Measurements from ENCODE around the gene TEK.
"Not testable (repeated sequence)": the region's sequence is repeated elsewhere in the genome, so short reads cannot be mapped to it uniquely, and the experiment has no call there.

TEK gene

DNA sequence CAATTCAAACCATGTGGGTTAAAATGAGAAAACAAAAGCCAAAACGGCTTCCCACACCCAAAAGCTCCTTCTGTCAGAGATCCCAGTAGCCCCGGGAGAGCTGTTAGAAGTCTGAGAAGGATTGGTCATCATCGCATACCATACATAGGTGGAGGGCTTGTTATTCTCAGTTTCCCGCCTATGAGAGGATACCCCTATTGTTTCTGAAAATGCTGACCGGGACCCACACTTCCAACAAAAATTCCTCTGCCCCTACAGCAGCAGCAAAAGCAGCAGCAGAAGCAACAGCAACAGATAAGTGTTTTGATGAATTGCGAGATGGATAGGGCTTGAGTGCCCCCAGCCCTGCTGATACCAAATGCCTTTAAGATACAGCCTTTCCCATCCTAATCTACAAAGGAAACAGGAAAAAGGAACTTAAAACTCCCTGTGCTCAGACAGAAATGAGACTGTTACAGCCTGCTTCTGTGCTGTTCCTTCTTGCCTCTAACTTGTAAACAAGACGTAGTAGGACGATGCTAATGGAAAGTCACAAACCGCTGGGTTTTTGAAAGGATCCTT lies at the start of gene TEK:
TSS of gene TEK (plus strand) at position 245 of the 561 bp plus-strand sequence. CDS start 366 bp downstream, outside the sequence.
- no peak for DNase-seq (ENCODE audit: low read depth in 4 of 4, low spot score in 1 of 4)

GRCh38 chr9:27059412-27059811 lies 49.6 kb upstream of the TEK start:
- no peak for DNase-seq (ENCODE audit: low read depth in 4 of 4, low spot score in 1 of 4)

GRCh38 chr9:27059907-27060306 lies 49.1 kb upstream of the TEK start:
- DNase-seq (ENCODE audit: low read depth in 4 of 4, low spot score in 1 of 4): no peak

- DNase-seq (ENCODE audit: low read depth in 4 of 4, low spot score in 1 of 4): no peak
Observed at GRCh38 chr9:27065288-27065687, 43.7 kb upstream of the TEK start.

DNA sequence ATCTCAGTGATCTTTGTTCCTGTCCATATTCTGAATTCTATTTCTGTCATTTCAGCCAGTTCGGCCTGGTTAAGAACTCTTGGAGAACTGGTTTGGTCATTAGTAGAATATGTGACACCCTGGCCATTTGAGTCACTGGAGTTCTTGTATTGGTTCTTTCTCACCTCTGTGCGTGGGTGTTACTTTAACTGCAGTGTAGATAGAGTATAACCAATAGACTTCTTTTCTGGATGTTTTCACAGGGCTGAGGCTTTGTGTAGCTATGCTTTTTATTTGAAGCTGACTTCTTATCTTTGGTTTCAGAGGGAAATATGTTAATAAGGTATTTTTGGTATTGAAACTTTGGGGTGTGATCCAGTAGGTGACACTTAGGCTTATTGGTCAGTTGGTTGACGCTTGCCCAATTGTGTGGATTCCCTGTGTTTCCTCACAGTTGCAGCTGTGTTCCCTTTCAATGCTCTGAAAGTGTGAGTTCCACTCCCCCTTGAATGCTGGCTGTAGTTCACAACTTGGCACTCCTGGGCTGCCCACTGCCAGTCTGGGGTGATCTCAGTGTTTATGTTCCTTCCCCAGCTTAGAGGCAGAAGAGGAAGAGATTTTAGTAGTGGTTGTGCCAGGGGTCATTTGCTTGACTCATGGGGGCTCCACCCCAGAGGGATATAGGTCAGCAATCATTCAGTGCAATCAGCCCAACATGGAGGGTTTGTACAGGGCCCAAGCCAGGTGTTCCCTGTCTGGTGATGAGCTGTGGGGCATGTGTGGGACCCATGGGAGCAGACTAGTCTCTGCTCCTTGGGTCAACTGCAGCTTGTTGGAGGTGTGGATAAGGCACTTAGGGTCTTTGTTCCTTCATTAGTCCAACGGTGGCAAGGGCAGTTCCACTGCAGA lies 34.9 kb upstream of the TEK start:
- no peak for DNase-seq (ENCODE audit: low read depth in 4 of 4, low spot score in 1 of 4)

DNA sequence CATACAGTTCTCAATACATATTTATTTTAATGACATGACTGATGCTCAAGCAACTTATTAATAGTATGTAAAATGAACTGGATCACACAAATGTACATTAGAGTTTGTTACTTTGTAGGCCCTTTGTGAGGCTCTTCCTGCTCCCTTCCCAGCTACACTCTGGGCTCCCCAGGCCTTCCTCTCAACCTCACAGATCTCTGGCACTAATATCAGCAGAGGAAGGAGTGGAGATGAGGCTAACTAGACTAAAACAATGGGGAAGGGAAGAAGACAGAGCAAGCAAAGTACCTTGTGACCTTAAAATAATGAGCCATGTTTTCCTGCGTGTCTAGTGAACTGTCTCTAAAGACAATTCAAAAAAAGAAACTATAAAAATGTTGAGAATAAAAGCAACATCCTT lies 30.3 kb upstream of the TEK start:
- DNase-seq (ENCODE audit: low read depth in 4 of 4, low spot score in 1 of 4): no peak

DNA sequence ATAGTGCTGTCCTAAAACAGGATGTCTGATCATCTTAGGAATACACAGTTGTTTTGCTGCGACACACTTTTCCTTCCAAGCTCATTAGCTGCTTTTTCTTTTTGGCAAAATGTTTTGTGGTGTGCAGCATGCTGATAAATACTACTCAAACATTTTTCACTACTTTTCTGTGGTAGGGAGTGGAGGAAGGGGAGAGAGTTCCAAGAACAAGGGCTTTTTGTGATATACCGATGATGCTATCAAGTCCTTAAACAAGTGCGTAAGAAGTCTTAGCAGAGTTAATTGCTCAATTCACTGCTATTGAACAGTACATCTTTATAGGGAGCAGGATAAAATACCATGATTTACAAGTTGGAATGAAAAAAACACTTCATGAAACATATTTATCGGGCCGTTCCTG lies 23.6 kb upstream of the TEK start:
- no peak for DNase-seq (ENCODE audit: low read depth in 4 of 4, low spot score in 1 of 4)

- DNase-seq (ENCODE audit: low read depth in 4 of 4, low spot score in 1 of 4): no peak
Observed at GRCh38 chr9:27086818-27087680, 22.0 kb upstream of the TEK start.

GRCh38 chr9:27088981-27089380 lies 20.0 kb upstream of the TEK start:
- no peak for DNase-seq (ENCODE audit: low read depth in 4 of 4, low spot score in 1 of 4)

- DNase-seq (ENCODE audit: low read depth in 4 of 4, low spot score in 1 of 4): no peak
Observed at GRCh38 chr9:27089706-27090105, 19.3 kb upstream of the TEK start.

- DNase-seq (ENCODE audit: low read depth in 4 of 4, low spot score in 1 of 4): no peak
Observed at GRCh38 chr9:27090231-27090630, 18.8 kb upstream of the TEK start.

DNA sequence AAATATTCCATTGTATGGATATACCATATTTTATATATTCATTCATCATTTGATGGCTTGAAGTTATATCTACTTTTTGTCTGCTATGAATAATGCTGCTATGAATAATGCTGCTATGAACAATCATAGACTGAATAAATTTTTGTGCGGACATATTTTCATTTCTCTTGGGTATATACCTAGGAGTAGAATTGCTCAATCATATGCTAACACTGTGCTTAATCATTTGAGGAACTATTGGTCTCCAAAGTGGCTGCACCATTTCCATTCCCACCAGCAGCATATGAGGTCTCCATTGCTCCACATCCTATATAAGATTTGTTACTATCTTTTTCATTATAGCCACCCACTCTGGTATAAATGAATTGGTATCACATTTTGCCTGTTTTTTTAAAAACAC lies 18.3 kb upstream of the TEK start:
- no peak for DNase-seq (ENCODE audit: low read depth in 4 of 4, low spot score in 1 of 4)

DNA sequence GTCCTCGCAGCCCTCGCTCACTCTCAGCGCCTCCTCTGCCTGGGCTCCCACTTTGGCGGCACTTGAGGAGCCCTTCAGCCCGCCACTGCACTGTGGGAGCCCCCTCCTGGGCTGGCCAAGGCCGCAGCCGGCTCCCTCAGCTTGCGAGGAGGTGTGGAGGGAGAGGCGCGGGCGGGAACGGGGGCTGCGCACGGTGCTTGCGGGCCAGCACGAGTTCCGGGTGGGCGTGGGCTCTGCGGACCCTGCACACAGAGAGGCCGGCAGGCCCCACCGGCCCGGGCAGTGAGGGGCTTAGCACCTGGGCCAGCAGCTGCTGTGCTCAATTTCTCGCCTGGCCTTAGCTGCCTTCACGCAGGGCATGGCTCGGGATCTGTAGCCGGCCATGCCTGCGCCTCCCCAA lies 16.5 kb upstream of the TEK start:
- DNase-seq (ENCODE audit: low read depth in 4 of 4, low spot score in 1 of 4): not testable (repeated sequence)

DNA sequence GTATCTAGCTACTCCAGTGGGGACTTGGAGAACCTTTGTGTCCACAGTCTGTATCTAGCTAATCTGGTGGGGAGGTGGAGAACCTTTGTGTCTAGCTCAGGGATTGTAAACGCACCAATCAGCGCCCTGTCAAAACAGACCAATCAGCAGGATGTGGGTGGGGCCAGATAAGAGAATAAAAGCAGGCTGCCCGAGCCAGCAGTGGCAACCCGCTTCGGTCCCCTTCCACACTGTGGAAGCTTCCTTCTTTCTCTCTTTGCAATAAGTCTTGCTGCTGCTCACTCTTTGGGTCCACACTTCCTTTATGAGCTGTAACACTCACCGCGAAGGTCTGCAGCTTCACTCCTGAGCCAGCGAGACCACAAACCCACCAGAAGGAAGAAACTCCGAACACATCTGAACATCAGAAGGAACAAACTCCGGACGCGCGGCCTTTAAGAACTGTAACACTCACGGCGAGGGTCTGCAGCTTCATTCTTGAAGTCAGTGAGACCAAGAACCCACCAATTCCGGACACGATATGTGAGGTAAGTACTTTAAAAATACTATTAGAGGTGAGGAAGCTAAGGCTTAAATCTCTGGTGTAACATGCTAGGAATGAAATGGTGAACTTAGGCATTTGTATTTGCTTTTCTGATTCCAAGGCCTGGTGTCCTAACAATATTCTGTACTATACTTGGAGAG lies 15.5 kb upstream of the TEK start:
- not testable (repeated sequence) for DNase-seq (ENCODE audit: low read depth in 4 of 4, low spot score in 1 of 4)

DNA sequence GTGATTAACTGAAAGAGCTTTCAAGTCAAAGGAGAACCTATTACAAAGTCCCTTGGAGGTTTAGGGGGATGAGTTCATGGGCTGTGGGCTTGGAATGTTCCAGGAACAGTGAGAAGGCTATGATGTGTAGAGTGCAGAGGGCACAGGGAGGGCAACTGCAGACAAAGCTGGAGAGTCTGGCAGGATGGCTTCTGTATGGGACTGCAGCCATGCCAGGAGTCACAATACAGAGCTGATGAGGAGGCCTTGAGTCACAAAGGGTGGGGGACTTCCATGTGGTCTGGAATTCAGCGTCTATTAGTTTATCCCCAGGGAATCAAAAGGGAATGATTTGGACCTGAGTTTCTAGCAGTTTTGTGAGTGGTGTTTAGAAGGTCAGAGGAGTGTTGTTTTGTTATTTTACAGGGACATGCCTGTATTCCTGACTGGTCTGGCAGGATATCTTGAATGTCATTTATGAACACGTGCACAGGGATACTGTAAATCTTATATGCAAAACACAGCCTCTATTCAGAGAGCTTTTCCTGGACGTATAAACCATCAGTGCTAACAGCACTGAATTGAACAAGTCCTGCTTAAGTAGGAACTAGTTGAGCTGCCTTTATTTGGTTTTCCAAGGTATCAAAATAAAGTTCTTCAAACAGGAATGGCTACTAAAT lies 14.3 kb upstream of the TEK start:
- DNase-seq (ENCODE audit: low read depth in 4 of 4, low spot score in 1 of 4): no peak

GRCh38 chr9:27107241-27107640 lies 1.8 kb upstream of the TEK start:
- DNase-seq (ENCODE audit: low read depth in 4 of 4, low spot score in 1 of 4): no peak

GRCh38 chr9:27109621-27110020 lies 596 bp downstream of the TEK start:
- no peak for DNase-seq (ENCODE audit: low read depth in 4 of 4, low spot score in 1 of 4)

GRCh38 chr9:27110181-27110580 lies 1.2 kb downstream of the TEK start:
- no peak for DNase-seq (ENCODE audit: low read depth in 4 of 4, low spot score in 1 of 4)

DNA sequence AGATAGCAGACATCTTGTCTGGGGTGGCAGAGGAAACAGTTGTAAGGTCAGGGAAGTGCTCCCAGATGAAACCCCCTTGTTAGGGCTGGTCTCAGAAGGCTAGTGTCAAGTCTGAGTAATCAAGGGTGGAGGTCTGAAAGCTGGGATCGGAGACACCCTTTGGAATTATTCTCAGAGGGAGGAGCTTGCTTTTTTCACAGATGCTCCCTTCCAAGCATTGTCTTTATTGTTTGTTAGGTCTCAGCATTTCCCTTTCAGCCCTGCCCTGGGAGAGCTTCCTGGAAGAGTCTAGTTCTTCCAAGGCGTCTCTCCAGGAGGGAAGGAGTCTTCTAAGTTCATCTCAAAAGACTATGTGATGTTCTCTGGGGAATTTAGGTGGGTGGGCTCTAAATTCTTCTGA lies 3.2 kb downstream of the TEK start:
- no peak for DNase-seq (ENCODE audit: low read depth in 4 of 4, low spot score in 1 of 4)

DNA sequence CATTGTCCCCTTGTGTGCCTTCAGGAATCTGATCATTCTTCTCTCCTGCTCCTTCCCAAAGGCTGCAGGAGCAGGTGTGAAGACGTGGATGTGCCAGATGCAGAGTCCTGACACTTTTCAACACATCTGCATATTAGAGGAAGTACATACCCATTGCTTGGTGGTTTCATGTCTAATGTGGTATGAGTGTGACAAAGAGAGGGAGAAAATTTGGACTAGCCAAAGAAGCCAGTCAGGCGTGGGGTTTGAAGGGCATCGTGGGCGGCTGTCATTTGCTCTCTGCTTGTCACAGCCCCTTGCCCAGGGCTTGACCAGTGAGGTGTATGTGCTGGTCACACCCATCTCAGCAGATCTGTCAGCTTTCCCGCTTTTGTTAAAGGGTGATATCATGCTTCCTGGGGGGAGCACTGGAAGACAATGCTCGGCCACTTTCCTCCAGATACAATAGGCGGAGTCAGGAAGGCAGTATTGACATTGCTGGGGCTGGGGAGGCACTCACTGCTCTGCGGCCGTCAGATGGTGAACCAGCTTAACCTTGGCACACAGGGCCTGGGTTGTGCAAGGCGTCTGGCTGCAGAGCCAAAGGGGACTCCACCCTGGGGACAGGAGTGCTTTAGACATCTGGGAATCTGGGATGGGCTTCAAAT lies 8.6 kb downstream of the TEK start:
- no peak for DNase-seq (ENCODE audit: low read depth in 4 of 4, low spot score in 1 of 4)
